ENCODE measurements around the gene NAT9.

NAT9 gene

DNA sequence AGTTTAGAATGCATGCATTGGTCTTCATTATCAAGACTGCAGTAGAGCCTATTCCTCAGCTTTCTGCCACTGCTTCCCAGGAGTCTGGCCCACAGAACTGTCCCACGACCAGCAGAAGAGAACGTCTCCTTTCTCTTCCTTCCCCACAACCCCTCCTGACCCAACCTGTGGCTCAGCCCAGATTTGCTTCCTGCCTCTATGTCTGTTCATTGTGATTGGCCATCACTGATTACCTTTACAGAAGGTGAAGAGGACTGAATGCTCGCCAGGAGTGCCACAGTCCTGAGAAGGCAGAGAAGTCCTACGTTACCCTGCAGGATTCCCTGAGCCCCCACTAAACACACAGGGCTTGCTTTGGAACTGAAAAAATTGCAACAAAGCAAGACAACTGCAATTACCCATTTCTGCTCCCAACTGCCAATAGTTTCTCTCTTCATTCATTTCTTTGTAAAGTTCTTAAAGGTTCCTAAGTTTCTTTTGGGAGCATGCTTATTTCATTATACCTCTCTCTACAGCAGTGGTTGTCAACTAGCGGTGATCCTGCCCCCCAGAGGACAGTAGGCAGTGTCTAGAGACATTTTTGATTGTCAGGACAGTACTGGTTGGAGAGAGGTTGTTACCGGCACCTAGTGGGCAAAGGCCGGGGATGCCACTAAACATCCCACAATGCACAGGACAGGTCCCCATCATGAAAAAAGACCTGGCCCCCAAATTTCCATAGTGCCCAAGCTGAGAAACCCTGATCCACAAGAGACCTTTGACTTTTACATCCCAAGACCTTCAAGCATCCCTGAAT is 4.5 kb upstream of the NAT9 start:
- DNase-seq (ENCODE audit: extremely low read depth in 1 of 2, low read depth in 1 of 2) = no peak

DNA sequence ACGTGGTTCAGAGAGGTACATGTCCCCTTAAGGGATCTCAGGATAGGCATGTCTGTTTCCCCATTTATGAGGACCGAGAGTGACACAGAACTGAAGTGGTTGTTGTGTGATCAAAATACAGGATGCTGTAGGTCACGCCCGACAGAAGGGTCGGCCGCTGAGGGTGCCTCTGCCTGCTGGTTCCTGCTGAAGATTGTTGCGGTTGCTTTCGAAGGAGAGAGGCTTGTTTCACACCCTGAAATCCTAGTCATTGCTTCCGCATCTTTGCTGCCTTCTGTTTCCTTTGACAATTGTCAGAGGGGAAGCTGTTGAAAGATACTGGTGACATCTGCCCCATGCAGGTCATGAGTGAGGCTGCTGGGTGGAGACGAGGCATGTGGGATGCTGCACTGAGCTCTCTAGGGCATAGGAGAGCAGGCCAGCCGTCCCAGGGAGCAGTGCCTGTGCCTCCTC is 3.8 kb upstream of the NAT9 start:
- DNase-seq (ENCODE audit: extremely low read depth in 1 of 2, low read depth in 1 of 2) = peak in 1 of 2 donors; percentile 60

DNA sequence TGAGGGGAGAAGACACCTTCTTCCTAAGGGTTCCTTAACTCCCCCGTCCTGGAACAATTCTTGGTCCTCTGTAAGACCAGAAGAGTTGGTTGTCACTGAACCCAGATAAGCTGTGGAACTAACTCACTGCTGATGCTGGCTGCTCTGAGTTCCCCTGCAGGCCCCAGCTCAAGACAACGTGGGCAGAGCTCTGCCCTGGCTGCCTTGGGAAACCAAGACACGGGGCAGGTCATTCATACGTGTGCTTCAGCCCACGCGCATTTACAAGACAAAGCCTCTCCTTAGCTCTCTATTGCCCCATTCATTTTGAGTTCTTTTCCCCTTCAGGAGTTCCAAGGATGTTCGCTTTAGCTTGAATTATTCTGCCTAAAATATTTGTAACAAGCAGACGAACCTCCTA is 3.4 kb upstream of the NAT9 start:
- no peak for DNase-seq (ENCODE audit: extremely low read depth in 1 of 2, low read depth in 1 of 2)

DNA sequence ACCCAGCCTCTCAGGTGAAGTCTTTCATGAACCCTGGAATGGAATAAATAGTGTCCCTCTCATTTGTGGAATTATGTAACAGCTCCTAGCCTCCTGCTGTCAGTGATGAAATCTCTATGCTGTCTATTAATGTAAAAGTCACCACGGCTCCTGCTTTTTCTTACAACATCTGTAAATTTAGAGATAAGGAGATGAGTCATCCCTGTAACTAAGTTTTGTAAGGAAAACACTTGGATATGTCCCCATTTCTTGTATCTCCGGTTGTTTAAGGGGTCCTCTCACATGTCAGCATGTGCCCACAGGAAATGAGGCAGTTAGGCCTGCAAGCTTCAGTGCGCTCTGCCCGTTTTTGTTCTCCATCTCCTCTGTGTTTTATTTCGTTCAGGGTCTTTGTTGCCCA is 2.8 kb upstream of the NAT9 start:
- DNase-seq (ENCODE audit: extremely low read depth in 1 of 2, low read depth in 1 of 2) = no peak

DNA sequence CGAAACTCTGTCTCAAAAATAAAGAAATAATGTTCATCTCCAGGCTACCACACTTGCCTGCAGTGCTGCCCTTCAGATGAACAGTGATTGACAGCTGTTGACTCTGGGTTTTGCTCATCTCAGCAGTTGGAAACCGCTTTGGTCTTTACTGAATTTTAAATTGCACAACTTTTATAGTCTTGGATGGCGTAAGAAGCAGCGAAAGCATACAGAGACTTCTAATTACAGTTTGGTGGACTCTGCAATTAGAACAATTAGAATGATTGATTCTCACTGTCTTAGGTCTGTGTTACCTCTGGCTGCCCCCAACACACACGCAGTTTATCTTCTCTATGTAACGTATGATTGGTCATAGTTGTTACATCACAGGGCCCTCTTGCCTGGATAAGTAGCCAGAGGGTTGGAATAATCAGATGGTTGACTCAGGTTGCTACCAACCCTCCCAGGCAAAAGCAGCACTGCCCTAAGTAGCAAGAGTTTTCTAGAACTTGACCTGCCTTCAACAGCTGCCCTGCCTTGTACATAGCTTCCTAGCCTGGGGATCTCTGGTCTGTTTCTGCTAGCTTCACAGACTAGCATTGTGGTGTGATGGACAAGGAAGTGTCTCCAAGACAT is 1.9 kb upstream of the NAT9 start:
- DNase-seq (ENCODE audit: extremely low read depth in 1 of 2, low read depth in 1 of 2) = no peak

DNA sequence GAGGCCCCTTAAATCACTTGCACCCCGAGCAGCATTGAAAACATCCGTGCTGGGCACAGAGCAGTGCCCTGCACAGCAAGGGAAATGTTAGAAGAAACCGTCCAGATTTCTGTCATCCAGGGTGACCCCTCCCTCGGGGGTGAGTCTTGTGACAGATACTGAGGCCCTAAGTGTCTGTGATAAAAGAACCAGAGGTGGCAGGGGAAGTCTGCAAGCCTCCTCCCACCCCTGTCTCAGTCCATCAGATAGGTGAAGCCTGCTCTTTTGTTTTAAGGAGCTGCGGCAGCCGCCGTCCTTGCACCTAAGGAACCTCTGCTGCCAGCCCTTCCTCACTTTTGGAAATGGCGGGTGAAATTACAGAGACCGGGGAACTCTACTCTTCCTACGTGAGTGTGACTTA is 845 bp upstream of the NAT9 start:
- DNase-seq (ENCODE audit: extremely low read depth in 1 of 2, low read depth in 1 of 2) = no peak

DNA sequence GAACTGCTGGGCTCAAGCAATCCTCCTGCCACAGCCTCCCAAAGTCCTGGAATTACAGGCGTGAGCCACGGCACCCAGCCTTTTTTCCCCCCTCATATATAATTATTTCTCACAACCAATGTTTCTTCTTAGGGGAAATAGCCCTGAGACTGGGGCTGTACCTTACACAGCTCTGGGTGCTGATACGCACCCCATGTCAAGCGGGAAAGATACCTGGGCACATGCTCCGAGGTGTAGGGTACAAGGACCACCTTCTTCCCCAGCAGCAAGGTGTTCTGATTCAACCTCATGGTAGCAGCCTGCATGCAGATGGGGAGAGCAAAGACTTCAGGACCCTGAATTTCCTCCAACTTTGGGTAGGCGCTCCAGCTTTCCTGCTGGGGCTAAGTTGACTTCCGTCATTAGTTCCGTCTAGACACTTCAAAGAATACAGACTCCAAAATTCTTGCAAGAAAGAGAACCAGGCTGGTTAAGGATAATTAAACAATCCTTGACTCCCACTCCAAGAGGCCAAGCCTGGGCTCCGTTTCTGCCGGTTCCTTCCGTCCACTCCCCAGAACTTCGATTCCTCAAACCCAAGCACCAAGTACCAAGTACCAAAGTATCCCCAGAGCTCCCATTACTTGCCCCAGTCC is 619 bp downstream of the NAT9 start:
- DNase-seq (ENCODE audit: extremely low read depth in 1 of 2, low read depth in 1 of 2) = no peak

DNA sequence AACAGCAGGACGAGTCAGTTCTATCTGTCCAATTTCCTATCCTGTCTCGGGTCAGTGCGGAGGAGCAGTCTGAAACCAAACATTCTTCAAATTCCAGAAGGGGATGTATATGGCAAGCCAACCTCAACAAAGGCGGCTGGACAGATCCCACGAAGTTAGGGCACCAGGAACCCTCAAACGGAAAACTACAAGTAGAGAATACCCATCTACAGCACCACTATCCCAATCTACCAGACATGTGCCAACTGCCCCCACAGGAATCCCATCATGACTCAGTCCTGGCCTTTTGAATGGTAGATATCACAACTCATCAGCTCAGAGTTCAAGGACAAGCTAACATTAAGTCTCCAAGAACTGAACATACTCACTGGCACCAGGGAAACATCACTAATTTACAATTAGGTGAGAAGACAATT is 2.3 kb downstream of the NAT9 start:
- DNase-seq (ENCODE audit: extremely low read depth in 1 of 2, low read depth in 1 of 2) = no peak

DNA sequence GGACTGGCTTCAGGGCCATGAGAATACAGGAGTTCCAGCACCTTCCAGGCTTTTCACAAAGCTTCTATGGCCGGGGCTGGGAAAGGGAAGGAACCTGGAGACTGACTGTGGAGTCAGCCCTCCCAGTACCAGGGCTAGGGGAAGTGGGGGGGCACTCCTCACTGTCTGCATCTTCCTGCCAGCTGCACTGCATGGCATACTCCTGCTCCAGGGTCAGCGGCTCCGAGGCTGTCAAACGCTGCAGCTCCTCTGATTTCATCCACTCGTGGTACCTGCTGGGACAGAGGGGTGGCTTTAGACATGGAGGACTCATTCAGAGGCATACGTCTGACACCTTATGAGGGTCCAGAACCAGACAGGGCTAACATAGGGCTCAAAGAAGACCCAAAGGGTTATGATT is 2.7 kb downstream of the NAT9 start:
- no peak for DNase-seq (ENCODE audit: extremely low read depth in 1 of 2, low read depth in 1 of 2)

DNA sequence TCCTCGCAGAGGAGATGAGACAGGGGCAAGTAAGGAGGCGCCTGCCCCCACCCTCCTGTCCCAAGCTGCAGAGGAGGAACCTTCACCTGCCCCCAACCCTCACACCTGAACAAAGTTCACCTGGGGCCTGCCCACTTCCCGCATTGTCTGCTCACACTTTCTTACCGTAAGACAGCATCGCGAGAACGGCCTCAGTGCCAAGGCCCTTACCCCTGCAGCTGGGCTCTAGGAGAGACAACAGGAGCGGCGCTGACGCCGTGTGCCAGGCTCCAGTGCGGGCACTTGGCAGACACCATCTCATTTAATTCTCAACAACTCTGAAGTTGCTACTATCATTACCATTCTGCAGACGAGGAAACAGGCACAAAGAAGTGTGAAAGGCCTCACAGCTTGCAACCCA is 4.1 kb downstream of the NAT9 start:
- no peak for DNase-seq (ENCODE audit: extremely low read depth in 1 of 2, low read depth in 1 of 2)

DNA sequence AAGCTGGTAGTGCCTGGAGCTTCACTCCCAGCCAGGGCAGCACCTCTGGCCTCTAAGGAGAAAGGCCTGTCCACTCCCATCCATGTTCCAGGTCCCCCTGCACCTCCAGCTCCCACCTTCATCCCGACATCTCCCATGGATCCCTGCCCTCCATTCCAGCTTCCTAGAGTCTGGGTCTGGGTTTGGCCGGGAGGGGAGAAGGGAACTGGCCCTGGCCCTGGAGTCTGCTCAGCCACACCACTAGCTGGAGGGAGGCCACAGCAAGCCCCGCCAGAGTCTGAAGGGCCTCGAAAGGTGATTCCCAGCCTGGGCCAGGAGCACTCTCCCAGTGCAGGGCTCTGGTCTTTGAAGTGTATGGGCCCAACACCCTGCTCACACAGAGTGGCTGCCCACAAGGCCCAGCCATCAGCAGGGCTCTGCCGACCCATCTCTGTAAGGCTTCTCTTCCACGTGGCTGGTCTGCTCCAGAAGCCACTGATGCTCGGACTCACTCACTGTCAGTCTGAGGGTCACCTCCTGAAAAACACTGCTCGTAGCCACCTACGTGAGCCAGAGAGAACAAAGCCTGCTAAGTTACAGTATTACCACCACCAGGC is 4.7 kb downstream of the NAT9 start:
- no peak for DNase-seq (ENCODE audit: extremely low read depth in 1 of 2, low read depth in 1 of 2)

DNA sequence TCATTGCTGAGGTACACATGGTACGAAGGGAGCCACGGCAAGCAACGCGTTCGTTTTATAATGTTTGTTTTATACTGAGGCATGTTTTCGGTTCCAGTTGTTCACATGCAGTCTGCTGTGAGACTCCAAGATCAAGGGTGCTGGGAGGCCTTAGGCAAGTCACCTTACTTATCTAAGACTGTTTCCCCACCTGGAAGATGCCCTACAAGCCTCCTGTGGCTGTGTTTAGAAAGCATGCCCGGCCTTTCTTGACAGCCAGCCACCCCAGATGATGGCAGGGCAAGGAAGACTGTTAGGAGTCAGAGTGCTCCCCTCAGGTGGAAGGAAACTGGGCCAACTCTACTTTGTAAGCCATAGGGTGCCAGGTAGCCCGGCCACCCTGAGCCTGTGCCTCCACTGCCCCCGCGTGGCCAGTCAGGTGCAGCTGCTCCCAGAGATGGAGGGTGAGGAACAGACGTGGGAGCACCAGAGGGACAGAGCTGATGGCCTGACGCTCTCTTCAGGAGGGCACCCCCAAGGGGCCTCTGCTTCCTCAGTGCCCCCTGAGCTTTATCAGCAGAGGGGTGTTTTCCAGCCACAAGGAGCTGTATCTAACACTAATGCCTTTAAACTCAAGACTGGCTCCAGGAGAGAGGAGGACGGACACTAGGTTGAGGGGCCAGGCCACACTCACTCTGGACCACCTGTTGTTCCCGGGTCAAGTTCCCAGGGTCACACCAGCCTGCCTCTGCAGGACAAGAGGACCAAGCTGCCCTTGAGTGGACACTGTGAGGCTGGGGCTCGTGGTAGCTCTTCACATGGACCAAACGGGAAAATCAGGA is 5.4 kb downstream of the NAT9 start:
- DNase-seq (ENCODE audit: extremely low read depth in 1 of 2, low read depth in 1 of 2) = no peak

DNA sequence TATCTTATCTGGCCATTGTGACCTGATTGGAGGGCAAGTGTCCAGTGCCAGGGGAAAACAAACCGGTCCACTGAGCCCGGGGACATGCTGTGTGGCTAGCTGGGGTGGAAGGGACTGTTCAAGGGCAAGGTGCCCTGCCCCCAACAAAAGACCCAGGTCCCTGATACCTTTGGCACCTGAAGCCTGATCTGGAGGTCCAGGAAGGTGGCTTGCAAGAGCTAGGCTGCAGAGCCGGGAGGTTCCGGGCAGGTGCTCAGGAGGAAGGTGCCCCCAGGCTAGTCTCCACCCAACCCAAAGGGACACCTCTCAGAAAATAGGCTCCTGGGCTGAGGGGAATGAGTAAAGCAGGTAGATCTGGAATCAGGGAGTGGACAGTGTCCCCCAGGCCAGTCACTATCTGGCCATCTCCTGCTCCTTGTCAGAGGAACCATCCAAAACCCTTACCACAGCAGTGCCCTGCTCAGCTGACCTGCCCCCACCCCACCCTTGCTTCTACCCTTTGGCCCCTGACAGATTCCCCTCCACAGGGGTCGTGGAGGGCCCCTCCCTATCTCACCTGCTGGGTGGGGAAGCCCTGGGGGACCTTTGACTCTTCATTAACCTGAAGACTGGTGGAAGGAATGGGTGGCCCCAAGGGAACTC is 6.2 kb downstream of the NAT9 start:
- no peak for DNase-seq (ENCODE audit: extremely low read depth in 1 of 2, low read depth in 1 of 2)

DNA sequence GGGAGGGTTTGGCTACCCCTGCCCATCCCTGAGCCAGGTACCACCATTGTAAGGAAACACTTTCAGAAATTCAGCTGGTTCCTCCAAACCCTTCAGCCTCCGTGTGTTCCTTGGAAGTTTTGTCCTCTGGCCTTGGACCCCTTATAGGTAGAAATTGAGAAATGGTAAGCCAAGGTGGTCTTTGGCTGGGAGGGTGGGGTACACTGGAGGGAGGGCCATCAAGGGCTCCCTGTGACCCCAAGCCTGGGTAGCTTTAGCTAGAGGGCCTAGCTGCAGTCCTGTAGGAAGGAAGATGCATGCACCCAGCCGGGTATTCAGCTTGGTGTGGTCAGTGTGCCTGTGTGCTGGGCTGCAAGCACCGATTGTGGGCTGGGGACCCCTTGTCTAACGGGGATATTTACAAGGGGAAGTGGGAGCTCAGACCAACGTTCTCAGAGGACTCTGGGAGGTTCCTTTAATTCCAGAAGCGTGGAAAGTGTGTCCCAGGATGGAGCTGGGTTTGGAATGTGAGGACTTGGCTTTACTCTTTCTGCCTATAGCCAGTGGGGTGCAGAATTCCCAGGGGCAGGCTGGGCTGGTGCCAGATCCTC is 6.8 kb downstream of the NAT9 start:
- no peak for DNase-seq (ENCODE audit: extremely low read depth in 1 of 2, low read depth in 1 of 2)

DNA sequence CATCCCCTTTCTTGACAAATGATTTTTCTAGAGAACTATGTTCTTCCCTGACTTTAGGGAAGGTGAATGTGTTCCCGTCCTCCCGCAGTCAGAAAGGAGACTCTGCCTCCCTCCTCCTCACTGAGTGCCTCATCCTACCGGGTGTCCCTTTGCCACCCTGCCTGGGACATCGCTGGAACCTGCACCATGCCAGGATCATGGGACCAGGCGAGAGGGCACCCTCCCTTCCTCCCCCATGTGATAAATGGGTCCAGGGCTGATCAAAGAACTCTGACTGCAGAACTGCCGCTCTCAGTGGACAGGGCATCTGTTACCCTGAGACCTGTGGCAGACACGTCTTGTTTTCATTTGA is 7.4 kb downstream of the NAT9 start:
- DNase-seq (ENCODE audit: extremely low read depth in 1 of 2, low read depth in 1 of 2) = no peak

DNA sequence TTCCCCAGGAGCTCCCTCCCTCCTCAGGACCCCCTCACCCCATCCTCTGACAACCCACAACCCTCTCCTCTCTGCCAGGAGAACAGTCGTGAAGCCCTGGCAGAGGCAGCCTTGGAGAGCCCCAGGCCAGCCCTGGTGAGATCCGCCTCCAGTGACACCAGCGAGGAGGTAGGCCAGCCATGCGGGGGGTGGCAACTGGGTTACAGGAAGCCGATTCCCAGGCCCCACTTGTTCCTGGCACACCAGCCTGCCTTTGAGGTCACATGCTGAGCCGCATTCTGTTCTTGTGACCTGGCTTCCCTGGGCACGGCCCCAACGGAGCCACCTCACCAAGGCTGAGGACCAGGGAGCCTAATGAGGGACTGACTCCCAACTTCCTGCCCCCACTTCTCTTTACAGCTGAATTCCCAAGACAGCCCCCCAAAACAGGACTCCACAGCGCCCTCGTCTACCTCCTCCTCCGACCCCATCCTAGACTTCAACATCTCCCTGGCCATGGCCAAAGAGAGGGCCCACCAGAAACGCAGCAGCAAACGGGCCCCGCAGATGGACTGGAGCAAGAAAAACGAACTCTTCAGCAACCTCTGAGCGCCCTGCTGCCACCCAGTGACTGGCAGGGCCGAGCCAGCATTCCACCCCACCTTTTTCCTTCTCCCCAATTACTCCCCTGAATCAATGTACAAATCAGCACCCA is 7.9 kb downstream of the NAT9 start:
- no peak for DNase-seq (ENCODE audit: extremely low read depth in 1 of 2, low read depth in 1 of 2)

DNA sequence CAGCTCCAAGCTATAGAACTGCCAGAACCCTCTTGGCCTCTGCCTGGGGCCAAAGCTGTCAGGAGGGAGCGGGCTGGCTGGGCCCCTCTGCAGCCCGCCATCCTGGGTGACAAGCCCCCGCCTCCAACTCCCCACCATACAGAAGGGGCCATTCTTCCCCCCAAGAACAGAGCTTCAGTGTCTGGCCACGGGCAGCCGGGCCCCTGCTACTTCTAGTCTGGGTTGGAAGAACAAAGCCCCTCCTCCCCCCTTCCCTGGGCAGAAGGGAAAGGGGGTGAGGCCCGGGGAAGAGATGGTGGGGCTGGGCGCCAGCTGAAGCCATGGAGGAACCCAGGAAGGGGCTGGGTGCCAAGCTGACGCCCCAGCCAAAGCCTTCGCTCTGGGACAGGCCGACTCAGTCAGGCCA is 9.0 kb downstream of the NAT9 start:
- no peak for DNase-seq (ENCODE audit: extremely low read depth in 1 of 2, low read depth in 1 of 2)

DNA sequence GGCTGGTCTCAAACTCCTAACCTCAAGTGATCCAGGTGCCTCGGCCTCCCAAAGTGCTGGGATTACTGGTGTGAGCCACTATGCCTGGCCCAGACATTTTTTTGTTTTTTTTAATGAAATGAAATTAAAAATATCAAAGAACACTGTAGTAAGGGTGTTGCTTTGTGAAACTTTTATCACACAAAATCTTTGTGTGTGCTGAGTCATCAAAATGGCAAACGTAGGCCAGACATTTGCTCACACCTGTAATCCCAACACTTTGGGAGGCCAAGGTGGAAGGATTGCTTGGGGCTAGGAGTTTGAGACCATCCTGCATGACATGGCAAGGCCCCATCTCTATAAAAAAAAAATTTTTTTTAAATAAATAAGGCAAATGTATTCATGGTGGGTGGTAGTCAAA is 9.7 kb downstream of the NAT9 start:
- no peak for DNase-seq (ENCODE audit: extremely low read depth in 1 of 2, low read depth in 1 of 2)

DNA sequence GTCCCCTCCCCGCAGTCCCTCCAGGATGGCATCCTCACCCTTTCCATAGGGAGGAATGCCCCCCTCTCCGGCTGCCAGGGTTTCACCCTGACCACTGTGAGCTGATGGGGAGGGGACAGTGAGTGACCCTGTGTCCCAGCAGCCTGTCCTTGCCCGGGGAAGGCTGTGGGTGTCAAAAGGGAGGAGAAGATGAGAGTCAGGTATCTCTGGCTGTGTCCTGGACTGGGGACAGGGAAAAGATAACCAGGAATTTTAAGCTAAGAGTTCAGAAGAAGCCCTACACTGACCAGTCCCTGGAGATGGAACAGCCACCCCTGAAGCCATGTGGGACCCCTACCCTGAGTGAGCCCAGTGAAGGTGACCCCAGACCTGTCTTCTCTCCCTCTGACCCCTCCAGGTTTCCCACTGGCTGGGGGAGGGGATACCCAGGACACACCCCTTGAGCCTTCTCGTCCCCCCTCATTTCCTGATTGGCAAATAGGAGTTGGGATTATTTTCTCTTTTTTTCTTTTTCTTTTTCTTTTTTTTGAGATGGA is 11.3 kb downstream of the NAT9 start:
- no peak for DNase-seq (ENCODE audit: extremely low read depth in 1 of 2, low read depth in 1 of 2)

Measured in stimulated activated CD8-positive, alpha-beta memory T cell treated with anti-CD3 and anti-CD28 coated beads, Interleukin-7, amount 100 ng/mL, for 48 hours (primary cell).